Measurements from ENCODE around the gene LYRM4. TPM values are rescaled to one million over a fixed set of nuclear protein-coding genes. Genes with fewer than 3 reads are reported as not detected.

LYRM4 gene
- total and polyA plus RNA-seq, 2 donors (not counting 1 experiment from before 2014, with no cell fraction given), result 22.1 to 29.5 TPM

- no peaks in the 10 kb centered on the region for H3K9me3 ChIP-seq (ENCODE audit: control extremely low read depth in 1 of 3, control insufficient read depth in 2 of 3, insufficient read depth in 1 of 3, low read length in 2 of 3)
- ATAC-seq (ENCODE audit: low read depth) (no peak), DNase-seq (no peak)
- no peaks in the 10 kb centered on the region for H3K27me3 ChIP-seq (replicated peaks in 1 of 4; ENCODE audit: control extremely low read depth in 1 of 4, control insufficient read depth in 3 of 4, insufficient read depth in 4 of 4, low read length in 3 of 4)
- Mint-ChIP-seq H3K27me3 (no peaks in the 10 kb centered on the region), H3K4me3 (no peak overlapping the region), H3K27ac (no peak overlapping the region), H3K9me3 (ENCODE audit: insufficient read depth) (no peaks in the 10 kb centered on the region), H3K4me1 (no peaks in the 10 kb centered on the region)
- H3K4me2 ChIP-seq (replicated peaks; ENCODE audit: low read depth, low read length, poor library complexity, severe bottlenecking), result no peak overlapping the region
- WGBS (ENCODE audit: insufficient coverage), result 97% methylated on average over 6 of the region's 7 CpGs
- no peak overlapping the region for H3K4me3 ChIP-seq (ENCODE audit: control extremely low read depth in 1 of 5, extremely low read depth in 1 of 5, insufficient read depth in 1 of 5, low read depth in 2 of 5, low read length in 4 of 5)
- no peak for TF ChIP-seq CTCF (IDR thresholded peaks at IDR 0.05)
- TF ChIP-seq EZH2 (IDR thresholded peaks at IDR 0.05; ENCODE audit: borderline replicate concordance, insufficient read depth, low read depth, low read length, poor library complexity, severe bottlenecking), result no peak
- no peaks in the 10 kb centered on the region for H3K79me2 ChIP-seq (ENCODE audit: control insufficient read depth, insufficient read depth, low read length)
- H3K36me3 ChIP-seq (replicated peaks in 1 of 2; ENCODE audit: control extremely low read depth in 1 of 2, control insufficient read depth in 1 of 2, extremely low read depth in 1 of 2, insufficient read depth in 2 of 2, low read length in 1 of 2), result peaks cover 0 to 8% of the 10 kb centered on the region in 2 experiments
- no peak overlapping the region for H3K27ac ChIP-seq (ENCODE audit: low read length in 2 of 2)
- POLR2A ChIA-PET, result no interaction called here
- intact Hi-C loops (cut with micrococcal nuclease), result no loop called here
- H4K20me1 ChIP-seq (ENCODE audit: control insufficient read depth, insufficient read depth, low read length, poor library complexity, severe bottlenecking), result no peaks in the 10 kb centered on the region
- H2AFZ ChIP-seq (ENCODE audit: insufficient read depth, low read depth, low read length, poor library complexity, severe bottlenecking), result no peak overlapping the region
- CTCF ChIA-PET, result no interaction called here
- no peak overlapping the region for H3K9ac ChIP-seq (ENCODE audit: low read length)
- no peaks in the 10 kb centered on the region for H3K4me1 ChIP-seq (ENCODE audit: control insufficient read depth in 2 of 2, insufficient read depth in 2 of 2, low read length in 2 of 2)
Observed at GRCh38 chr6:5111626-5112025, 149.1 kb downstream of the LYRM4 start.

GRCh38 chr6:5110246-5110645, 150.5 kb downstream of the LYRM4 start:
- no peaks in the 10 kb centered on the region for H3K9me3 ChIP-seq (ENCODE audit: control extremely low read depth in 1 of 3, control insufficient read depth in 2 of 3, insufficient read depth in 1 of 3, low read length in 2 of 3)
- Mint-ChIP-seq H3K27ac (no peak overlapping the region), H3K4me1 (no peaks in the 10 kb centered on the region), H3K9me3 (ENCODE audit: insufficient read depth) (no peaks in the 10 kb centered on the region), H3K4me3 (no peak overlapping the region), H3K27me3 (no peaks in the 10 kb centered on the region)
- no peaks in the 10 kb centered on the region for H3K4me1 ChIP-seq (ENCODE audit: control insufficient read depth in 2 of 2, insufficient read depth in 2 of 2, low read length in 2 of 2)
- ATAC-seq (ENCODE audit: low read depth) (no peak), DNase-seq (no peak)
- intact Hi-C loops (cut with micrococcal nuclease), result no loop called here
- ChIA-PET CTCF (no interaction called here), POLR2A (no interaction called here)
- H3K27ac ChIP-seq (ENCODE audit: low read length in 2 of 2), result no peak overlapping the region
- no peaks in the 10 kb centered on the region for H3K79me2 ChIP-seq (ENCODE audit: control insufficient read depth, insufficient read depth, low read length)
- no peaks in the 10 kb centered on the region for H3K27me3 ChIP-seq (replicated peaks in 1 of 4; ENCODE audit: control extremely low read depth in 1 of 4, control insufficient read depth in 3 of 4, insufficient read depth in 4 of 4, low read length in 3 of 4)
- H3K4me3 ChIP-seq (ENCODE audit: control extremely low read depth in 1 of 5, extremely low read depth in 1 of 5, insufficient read depth in 1 of 5, low read depth in 2 of 5, low read length in 4 of 5), result no peak overlapping the region
- TF ChIP-seq EZH2 (IDR thresholded peaks at IDR 0.05; ENCODE audit: borderline replicate concordance, insufficient read depth, low read depth, low read length, poor library complexity, severe bottlenecking) (no peak), CTCF (IDR thresholded peaks at IDR 0.05) (no peak)
- no peak overlapping the region for H3K4me2 ChIP-seq (replicated peaks; ENCODE audit: low read depth, low read length, poor library complexity, severe bottlenecking)
- H2AFZ ChIP-seq (ENCODE audit: insufficient read depth, low read depth, low read length, poor library complexity, severe bottlenecking), result no peak overlapping the region
- H4K20me1 ChIP-seq (ENCODE audit: control insufficient read depth, insufficient read depth, low read length, poor library complexity, severe bottlenecking), result no peaks in the 10 kb centered on the region
- 92% methylated on average over 16 of the region's 16 CpGs for WGBS (ENCODE audit: insufficient coverage)
- H3K36me3 ChIP-seq (replicated peaks in 1 of 2; ENCODE audit: control extremely low read depth in 1 of 2, control insufficient read depth in 1 of 2, extremely low read depth in 1 of 2, insufficient read depth in 2 of 2, low read length in 1 of 2), result peaks cover 0 to 8% of the 10 kb centered on the region in 2 experiments
- no peak overlapping the region for H3K9ac ChIP-seq (ENCODE audit: low read length)
